Measurements from ENCODE around the gene SLC37A1.

The SLC37A1 gene

DNA sequence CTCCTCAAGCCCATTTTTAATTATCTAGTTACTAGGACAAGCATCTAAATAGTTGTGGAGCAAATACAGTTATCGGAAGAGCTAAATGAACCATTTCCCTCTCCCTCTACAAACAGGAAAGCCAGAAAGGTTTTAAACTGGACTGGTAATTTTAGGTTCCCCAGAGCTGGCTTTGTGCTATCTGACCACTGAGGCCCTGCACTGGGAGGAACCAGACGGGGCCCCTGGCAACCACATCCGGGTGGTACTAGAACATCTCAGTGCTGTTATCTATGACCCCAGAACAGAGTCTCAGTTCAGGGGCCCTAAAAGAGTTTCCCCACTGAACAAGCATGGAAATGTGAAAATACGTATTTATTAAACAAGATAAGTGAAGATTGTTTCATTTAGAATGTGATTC, 9.9 kb upstream of the SLC37A1 start:
- DNase-seq (ENCODE audit: low read depth in 1 of 2, low spot score in 1 of 2), result no peak

DNA sequence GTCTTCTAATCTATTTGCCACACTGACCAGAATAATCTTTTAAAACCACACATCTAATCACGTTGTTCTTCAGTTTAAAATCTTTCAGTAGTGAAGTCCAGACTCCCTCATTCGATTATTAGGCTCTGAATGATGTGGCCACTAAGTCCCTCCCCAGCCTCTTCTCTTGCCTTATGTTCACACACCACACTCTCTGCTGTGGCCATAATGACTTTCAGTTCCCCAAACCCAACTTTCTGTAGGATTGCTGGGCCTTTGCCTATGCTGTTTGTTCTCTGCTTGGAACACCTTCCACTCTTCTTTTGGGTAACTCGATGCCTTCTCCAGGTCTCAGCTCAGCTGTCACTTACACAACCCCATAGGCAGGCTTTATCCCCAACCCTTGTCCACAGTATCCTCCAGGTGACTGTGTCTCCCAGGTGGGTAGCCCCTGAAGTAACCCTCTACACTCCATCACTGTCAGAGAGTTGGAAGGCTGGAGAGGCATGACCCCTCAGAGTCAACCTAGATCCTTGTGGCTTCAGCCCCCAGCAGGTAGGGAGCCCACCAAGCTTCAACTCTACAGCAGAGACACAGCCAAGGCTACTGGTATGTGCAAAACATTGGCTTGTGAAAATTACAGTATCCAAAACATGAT, 8.4 kb upstream of the SLC37A1 start:
- DNase-seq (ENCODE audit: low read depth in 1 of 2, low spot score in 1 of 2), result no peak

DNA sequence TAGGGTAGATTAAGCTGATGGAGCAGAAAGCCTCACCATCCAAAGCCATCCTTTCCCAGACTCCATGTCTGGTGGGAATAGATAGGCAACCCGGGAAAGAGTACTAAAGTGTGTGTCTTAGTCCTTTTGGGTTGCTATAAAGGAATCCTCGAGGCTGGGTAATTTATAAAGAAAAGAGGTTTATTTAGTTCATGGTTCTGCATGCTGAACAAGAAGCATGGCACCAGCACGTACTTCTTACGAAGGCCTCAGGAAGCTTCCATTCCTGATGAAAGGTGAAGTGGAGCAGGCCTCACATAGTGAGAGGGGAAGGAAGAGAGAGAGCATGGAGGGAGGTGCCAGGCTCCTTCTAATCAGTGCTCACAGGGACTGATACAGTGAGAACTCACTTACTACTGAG, 6.2 kb upstream of the SLC37A1 start:
- no peak for DNase-seq (ENCODE audit: low read depth in 1 of 2, low spot score in 1 of 2)

DNA sequence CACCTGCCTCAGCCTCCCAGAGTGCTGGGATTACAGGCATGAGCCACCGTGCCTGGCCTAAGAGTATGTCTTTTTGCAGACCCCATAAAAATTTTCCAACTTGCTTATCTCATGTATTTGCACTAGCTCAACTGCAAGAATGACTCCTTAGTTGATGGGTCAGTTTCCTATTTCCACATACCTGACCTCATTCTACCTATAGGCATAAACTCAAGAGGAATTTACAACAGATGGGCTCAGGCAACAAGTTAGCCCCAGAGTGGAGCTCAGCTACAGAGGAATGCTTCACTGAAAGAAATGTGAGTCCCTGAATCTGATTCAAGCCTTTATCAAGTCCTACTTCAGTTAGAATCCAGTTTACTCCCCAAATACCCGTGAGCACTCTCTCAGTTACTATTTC, 5.3 kb upstream of the SLC37A1 start:
- no peak for DNase-seq (ENCODE audit: low read depth in 1 of 2, low spot score in 1 of 2)

DNA sequence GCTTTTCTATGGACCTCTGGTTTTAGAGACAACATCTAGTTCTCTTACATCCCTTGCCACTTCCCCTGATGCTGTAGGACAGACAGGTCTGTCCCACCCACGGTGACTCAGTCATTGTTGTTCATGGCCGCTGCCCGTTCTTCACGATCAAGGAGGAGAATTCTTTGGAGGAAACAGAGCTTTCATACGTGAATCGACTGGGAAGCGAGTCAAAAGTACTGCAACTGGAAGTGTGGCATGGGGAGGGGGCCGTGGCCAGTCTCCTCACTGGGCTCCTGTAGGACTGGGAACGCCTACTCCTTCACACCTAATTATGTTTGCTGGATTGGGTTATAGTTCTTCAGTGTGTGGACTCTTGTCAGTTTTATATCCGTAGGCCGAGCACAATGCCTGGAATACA, 4.4 kb upstream of the SLC37A1 start:
- DNase-seq (ENCODE audit: low read depth in 1 of 2, low spot score in 1 of 2), result no peak

DNA sequence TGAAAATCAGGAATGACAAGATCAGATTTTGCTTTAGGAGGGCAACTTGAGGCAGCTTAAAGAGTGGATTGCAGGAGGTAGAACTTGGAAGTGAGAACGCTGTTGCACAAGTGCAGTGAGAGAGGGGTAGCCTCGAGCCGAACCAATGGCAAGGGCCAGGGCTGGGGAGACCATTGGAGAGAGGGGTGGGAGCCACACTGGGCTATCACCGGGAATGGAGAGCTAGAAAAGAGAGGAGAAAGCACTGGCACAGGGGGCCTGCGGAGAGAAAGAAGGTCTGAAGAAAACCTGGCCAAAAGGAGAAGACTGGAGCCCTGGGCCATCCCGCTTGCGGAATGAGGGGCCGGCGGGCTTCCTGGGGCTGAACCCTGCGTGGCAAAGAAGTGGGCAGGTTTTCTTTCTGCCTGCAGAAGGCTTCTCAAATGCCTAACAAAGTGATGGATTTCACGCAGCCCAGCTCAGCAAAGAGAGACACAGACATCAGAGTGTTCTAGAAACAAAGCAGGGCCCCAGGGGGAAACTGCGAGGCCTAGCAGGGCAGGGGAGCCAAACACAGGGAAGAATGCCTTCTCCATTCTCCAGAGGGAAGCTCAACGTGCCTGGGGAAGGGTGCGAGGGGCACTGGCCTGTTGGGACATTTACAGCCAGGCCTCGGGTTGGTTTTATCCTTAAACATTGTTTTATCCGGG, 1.2 kb upstream of the SLC37A1 start:
- no peak for DNase-seq (ENCODE audit: low read depth in 1 of 2, low spot score in 1 of 2)

DNA sequence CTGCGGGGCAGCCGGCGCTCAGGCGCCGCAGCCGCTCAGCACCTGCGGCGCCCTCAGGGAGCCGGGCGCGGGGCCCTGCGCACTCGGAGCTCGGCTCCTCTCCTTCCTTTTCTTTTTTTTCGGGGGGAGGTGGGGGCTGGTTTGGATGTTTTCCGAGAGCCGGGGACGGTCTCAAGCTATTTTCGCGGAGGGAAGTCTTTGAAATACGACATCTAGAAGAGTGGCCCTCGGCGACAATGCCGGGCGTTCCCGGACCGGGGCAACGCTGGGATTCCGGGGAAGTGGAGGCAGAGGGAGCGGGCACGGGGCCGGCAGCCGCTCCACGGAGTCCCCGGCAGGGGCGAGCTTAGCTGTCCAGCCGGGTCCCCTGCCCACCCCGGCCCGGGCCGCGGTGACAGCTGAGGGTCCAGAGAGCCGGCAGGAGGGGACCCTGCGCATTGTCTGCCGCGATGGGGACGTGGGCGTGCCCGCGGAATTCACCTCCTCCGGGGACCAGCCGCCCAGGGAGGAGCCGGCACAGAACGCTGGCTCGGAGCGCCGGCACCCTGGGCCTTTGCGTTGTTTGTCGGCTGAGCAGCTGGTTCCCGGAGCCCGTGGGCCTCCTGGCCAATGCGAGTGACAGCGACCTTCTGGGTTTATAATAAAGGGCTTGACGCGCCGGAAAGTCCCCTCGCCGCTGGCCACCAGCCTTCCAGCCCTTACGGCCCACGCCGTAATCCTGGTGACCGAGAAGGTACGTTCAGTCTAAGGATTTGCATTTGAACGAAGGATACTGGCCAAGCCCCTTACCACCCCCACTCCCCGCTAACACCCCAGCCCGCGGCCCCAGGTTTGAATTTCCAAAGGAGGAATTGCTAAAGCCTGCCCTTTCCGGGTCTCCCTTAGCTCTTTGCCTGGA, 582 bp downstream of the SLC37A1 start:
- DNase-seq (ENCODE audit: low read depth in 1 of 2, low spot score in 1 of 2), result peak; percentile 33 to 43

DNA sequence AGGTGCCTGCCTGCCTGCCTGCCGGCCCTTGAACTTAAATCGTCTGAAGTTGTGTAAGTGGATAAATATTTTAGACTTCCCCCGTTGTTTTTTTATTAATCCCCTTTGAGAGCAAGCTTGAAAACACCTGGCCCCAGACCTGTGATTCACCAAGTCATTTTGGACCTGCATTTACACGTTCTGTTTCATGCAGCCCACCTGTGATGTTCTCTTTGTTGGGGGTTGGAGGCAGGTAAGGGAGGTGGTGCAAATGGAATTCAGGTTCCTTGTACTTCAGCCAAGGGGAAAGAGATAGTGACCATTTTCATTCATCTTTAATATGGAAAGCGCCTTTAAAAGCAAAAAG, 1.2 kb downstream of the SLC37A1 start:
- DNase-seq (ENCODE audit: low read depth in 1 of 2, low spot score in 1 of 2), result no peak

DNA sequence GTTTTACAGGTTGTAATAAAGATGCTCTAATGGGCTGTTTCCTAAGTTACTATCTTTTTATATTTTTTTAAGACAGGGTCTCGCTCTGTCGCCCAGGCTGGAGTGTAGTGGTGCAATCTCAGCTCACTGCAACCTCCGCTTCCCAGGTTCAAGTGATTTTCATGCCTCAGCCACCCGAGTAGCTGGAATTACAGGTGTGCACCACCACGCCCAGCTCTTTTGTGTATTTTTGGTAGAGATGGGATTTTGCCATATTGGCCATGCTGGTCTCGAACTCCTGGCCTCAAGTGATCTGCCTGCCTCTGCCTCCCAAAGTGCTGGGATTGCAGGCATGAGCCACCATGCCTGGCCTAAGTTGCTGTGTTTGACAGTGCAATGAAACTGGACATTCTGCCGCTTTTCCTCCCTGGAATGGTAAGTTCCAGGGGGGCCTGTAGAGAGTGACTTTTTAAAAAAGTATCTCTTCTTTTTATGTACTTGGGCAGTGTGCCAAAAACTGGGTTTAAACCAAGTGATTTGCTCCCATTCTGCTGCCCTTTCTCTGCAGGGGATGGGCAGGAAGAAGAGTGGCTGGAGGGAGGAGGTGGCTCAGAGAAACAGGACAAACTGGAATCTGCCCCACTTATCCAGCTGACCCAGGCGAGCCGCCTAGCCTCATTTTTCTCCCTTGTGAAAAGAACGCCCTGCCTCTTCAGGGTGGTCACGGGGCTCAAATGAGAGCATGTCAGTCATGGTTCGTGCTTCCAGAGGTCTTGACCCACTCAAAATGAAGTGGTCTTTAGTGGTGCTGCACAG, 2.3 kb downstream of the SLC37A1 start:
- no peak for DNase-seq (ENCODE audit: low read depth in 1 of 2, low spot score in 1 of 2)

DNA sequence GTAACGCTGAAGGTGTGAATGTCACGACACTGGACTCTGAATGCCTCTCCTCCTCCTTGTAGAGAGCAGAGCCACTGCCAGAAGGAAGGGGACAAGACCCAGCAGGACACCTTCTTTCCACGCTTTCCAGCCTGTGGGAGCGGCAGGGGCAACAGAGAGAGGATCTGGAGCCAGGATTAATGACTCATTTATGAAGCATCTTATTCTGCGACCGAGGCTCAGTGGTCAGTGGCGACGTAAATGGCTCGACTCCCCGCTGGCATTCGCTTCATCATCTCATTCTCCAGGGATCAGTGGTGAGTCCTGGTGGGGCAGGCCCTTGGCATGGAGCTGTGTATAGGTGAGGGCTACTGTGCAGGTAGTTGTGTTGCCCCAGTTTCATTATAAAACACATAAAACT, 4.6 kb downstream of the SLC37A1 start:
- DNase-seq (ENCODE audit: low read depth in 1 of 2, low spot score in 1 of 2), result no peak

DNA sequence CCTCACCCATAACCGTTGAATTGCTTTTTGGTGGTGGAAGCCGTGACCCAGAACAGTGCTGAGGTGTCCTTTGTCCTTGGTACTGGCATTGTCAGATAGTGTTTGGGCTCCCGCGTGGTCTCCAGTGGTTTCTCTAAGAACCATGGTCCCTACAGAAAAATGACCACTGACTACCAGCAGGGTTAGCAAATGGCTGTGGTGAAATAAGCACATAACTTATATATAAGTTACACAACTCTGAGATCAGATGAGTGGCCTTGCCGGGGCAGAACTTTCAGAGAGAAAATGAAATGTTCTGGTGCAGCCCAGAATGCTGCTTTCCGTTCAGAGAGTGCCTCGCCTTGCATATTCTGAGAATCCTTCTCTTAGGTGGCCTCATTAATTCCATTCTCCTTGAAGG, 5.0 kb downstream of the SLC37A1 start:
- no peak for DNase-seq (ENCODE audit: low read depth in 1 of 2, low spot score in 1 of 2)

DNA sequence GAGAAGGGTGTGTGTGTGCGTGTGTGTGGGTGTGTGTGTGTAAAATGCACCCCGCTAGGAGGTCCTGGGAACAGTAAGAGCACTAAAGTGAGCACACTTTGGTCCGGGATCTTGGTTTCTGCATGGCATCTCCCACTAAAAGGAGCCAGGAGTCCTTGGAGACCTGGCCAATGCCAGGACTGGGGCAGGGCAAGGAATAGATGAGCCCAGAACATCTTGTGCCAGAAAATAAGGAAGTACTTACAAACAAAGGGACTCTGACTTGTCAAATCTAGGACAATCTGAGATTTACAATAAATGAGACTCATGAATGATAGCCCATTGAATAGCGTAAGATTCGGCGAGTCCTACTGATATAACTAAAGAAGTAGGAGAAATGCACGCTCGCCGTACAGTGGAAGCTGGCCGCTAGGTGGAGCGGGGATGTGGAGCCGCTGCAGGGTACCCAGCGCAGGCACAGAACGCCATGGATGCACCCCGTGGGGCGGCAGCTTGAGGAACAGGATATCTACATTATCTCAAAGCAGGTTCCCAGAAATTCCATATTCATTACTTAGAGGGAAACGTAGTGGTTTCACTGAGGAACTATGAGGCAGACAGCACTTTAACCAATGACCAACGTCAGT, 7.1 kb downstream of the SLC37A1 start:
- no peak for DNase-seq (ENCODE audit: low read depth in 1 of 2, low spot score in 1 of 2)

DNA sequence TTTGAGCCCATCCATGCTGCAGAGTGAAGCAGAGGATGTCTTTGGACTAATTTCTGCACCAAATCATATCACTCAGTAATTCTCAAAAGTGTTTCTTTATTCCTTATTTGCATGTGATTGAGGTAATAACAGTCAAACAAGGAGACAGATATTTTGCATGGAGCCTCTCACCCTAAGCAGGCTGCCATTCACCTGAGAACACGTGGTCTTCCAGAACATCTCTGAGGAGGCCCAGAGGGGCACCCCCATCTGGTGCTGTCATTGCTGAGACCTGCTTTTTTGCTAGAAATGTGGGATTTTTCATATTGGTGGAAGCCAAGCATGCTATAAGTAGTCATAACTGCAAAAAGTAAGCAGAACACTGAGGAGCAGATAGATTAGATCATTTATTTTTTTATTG, 7.7 kb downstream of the SLC37A1 start:
- no peak for DNase-seq (ENCODE audit: low read depth in 1 of 2, low spot score in 1 of 2)

DNA sequence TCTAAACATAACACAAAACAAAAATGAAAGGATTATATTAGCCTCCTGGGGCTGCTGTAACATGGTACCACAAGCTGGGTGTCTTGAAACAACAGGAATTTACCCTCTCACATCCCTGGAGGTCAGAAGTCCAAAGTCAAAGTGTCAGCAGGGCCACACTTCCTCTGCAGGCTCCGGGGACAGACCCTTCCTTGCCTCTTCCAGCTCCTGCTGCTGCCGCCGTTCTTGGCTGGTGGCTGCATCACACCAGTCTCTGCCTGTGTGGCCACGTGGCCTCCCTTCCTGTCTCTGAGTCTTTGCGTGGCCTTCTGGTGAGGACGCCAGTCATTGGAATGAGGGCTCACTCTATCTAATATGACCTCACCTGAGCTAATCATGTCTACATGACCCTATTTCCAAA, 8.2 kb downstream of the SLC37A1 start:
- no peak for DNase-seq (ENCODE audit: low read depth in 1 of 2, low spot score in 1 of 2)

DNA sequence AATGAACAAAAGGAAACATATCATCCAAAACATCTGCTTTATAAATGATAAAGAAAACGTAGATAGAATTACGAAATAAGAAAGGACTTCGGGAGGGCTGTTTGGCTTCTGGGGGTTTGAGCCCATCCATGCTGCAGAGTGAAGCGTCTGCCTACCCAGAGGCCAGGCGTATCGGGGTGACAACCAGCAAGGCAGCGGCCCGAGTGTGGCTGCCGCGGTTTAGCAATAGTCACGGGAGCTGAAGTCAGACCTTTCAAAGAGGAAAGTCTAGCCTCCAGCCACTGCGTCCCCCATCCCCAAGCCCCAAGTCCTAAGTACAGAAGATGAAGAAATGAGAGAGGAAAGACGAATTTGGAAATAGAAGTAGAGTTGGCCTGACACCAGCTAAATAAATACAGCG, 8.6 kb downstream of the SLC37A1 start:
- DNase-seq (ENCODE audit: low read depth in 1 of 2, low spot score in 1 of 2), result no peak

DNA sequence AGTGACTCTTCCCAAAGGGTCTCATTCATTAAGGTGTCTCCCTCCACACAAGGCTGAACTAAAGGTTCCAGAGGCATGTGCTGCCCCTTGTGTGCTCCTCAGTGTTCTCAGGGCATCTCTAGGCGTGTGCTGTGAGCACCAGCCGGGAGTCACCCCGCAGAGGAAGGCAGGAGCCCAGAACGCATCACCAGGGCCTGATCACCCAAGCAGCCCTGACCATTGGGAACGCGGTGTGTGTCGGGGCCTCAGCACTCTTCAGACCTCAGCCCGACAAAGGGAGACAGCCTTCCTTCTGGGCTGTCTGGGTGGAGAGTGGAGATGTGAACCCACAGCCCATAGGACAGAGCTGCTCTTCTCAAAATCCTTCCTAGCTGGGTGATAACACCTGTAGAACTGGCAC, 9.1 kb downstream of the SLC37A1 start:
- DNase-seq (ENCODE audit: low read depth in 1 of 2, low spot score in 1 of 2), result no peak

DNA sequence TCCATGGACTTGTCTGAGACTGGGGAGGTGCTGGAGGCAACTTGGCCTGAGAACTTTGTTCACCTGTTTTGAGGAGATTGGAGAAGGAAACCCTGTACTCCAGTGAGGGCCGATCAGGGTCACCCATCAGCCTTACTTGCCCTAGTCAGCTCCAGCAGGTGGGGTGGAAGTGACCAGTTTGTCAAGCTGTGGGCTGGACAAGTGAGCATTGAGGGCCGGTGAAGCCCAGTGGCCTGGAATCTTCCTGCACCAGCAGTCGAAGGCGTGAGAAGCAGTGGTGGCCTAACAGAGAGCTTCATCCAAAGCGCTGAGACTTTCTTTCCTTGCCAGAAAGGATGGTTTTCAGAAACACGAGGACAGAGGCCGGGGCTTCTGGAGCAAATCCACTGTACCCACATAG, 9.6 kb downstream of the SLC37A1 start:
- DNase-seq (ENCODE audit: low read depth in 1 of 2, low spot score in 1 of 2), result no peak

DNA sequence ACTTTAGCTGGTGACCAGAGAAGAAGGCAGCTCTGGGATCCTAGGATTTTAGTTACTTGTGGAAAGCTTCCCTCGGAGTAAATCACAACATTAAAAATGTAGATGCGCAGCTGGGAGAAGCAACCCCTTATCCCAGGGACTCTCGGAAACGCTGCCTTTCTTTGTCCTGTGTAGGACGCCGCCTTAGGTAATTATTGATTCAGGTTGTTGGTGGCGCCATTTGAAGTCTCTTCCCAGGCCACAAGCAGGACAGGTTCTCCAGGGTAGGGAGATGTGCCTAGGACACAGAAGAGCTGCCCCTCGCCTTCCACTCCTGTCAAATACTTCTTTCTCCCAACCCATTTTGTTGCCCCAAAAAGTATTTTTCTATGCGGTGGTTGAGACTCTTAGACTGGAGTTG, 10.3 kb downstream of the SLC37A1 start:
- DNase-seq (ENCODE audit: low read depth in 1 of 2, low spot score in 1 of 2), result no peak

DNA sequence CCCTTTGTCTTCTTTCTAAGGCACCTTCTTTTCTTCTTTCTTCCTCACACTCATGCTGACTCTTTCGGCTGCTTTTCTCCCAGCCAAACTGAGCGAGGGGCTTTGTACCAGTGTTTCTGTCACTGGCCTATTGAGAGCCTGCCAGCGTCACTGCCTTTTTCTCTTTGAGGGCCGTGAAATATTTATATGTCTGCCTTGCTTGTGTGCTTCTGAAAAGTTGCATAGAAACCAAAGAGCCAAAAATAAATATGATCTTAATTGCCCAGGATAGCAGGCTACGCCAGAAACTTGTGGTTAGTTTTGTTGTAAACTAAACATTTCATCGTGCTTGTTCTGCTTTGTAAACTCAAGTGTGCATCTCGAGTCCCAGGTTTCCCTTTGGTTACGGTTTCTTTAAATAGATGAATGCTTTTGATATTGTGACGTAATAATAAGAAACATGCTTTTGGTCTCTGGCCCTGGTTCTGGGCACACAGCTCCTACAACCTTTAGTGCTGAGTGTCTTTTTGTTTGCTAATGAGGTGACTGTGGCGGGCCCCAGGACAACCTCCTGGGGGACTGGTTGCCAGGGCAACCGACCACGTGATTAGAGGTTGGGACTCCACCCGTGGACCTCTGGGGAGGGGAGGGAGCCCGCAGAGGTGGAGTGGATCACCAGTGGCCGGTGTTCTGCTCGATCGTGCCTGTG, 10.8 kb downstream of the SLC37A1 start:
- no peak for DNase-seq (ENCODE audit: low read depth in 1 of 2, low spot score in 1 of 2)

DNA sequence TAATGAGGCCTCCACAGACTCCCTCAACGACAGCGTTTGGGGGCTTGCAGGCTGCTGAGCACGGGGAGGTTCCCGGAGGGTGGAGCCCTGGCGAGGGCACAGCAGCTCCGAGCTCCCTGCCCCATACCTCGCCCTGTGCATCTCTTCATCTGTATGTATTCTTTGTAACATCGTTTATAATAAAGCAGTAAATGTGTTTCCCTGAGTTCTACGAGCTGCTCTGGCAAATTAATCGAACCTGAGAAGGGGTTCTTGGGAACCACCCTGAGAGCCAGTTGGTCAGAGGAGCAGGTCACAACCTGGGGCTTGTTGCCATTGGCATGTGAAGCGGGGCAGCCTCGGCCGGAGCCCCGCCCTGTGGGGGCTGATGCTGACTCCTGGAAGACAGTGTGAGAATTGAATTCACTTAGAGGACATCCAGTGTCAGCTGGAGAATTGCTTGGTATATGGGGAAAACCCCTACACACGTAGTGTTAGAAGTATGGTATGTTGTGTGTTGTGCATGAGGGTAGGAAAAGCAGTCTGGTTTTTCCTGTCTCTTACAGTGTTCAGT, 11.5 kb downstream of the SLC37A1 start:
- no peak for DNase-seq (ENCODE audit: low read depth in 1 of 2, low spot score in 1 of 2)

Data from activated T-helper 1 cell treated with anti-CD3 and anti-CD28 coated beads, Interleukin-2, amount 50 U/mL, for 16 hours (primary cell).